Stomach (tissue), 9 donors: ENCODE measurements around the gene GREM1. TPM values are rescaled to one million over a fixed set of nuclear protein-coding genes. Genes with fewer than 3 reads are reported as not detected.

ENCODE experiments used
- DNase-seq, 2 donors: peaks; one replicate each; pipeline versions ENCODE4 v3.0.0 to v3.0.0-alpha.2; 2013 to 2019
- H3K27ac ChIP-seq, 5 donors: fragments of 200-600 bp in 4 of 5; sonication (generic) in 4 of 5; one replicate each; pipeline ENCODE4 v1.5.1; 2013 to 2019; ENCODE audit warnings: mild to moderate bottlenecking in 1 of 5, moderate library complexity in 1 of 5
- H3K27me3 ChIP-seq, 3 donors: fragments of 200-600 bp; sonication (generic); one replicate each; pipeline ENCODE4 v1.5.1; 2017 to 2019; ENCODE audit warnings: mixed run types in 1 of 3
- H3K36me3 ChIP-seq, 4 donors: fragments of 200-600 bp; sonication (generic); 1 replicate in 3 of 4; 2 replicates in 1 of 4; pipeline ENCODE4 v1.5.1; 2016 to 2019
- H3K4me1 ChIP-seq, 4 donors: fragments of 200-600 bp; sonication (generic); one replicate each; pipeline ENCODE4 v1.5.1; 2016 to 2019
- H3K4me3 ChIP-seq, 4 donors: fragments of 200-600 bp; sonication (generic) in 3 of 4; one replicate each; pipeline ENCODE4 v1.5.1; 2016 to 2019; ENCODE audit warnings: mild to moderate bottlenecking in 1 of 4
- H3K9me3 ChIP-seq, 4 donors: fragments of 200-600 bp; sonication (generic); one replicate each; pipeline ENCODE4 v1.5.1; 2016 to 2019
- EP300 ChIP-seq: sonication (generic); formaldehyde crosslinking; IDR thresholded peaks from one replicate; pipeline ENCODE4 v1.6.1; 2017; ENCODE audit warnings: antibody characterized with exemption
- POLR2A ChIP-seq, 4 donors: fragments of 450-650 bp; IDR thresholded peaks; one replicate each; pipeline ENCODE4 v1.6.1; 2016; ENCODE audit warnings: antibody characterized with exemption in 4 of 4, control low read depth in 2 of 4, mild to moderate bottlenecking in 1 of 4, moderate library complexity in 1 of 4
- POLR2AphosphoS5 ChIP-seq, 3 donors: sonication (generic); formaldehyde crosslinking; IDR thresholded peaks; one replicate each; pipeline ENCODE4 v1.6.1; 2016; ENCODE audit warnings: antibody characterized with exemption in 3 of 3
- WGBS, 5 donors: extraction: QIAGEN DNeasy Blood & Tissue Kit in 3 of 5; methylation state at CpG; one replicate each; pipeline versions ENCODE4 v1.1.5 to v1.1.7; 2013 to 2018; 5-methylcytosine and 5-hydroxymethylcytosine counted together
- intact Hi-C: fragments of 100-400 bp; cut with DNase I; formaldehyde crosslinking; loops from one replicate; pipeline ENCODE4 v1.15.1; 2023; ENCODE audit warnings: low total_unique reads
- polyA plus RNA-seq, 3 donors: library from polyadenylated mRNA; stranded (reverse); fragments of 200-250 nt; gene quantifications; one replicate each; pipeline ENCODE4 v1.2.3, GENCODE V29; 2013
- total RNA-seq, 5 donors: library from RNA; depleted of rRNA; stranded (reverse); fragments of >200 nt; gene quantifications; one replicate each; pipeline versions ENCODE4 v1.1.0 to v1.2.3, GENCODE V29; 2014 to 2016
- TF ChIP-seq, protein P1 (sequence below), 7 experiments: fragments of 450-650 bp in 4 of 7; fragments of 200-600 bp in 3 of 7; sonication (generic) in 3 of 7; IDR thresholded peaks; one replicate each; pipeline ENCODE4 v1.5.1; 2016 to 2019; ENCODE audit warnings: antibody characterized with exemption in 7 of 7, control low read depth in 2 of 7, mild to moderate bottlenecking in 1 of 7
- donor health status: healthy with polysubstance abuse.
- donor health status: Bipolar disorder and iron deficiency.
- donor health status: healthy.

GREM1 gene
- total and polyA plus RNA-seq, 8 donors = 4.0 to 50.0 (median 13.8) TPM

GRCh38 chr15:32690941-32691688, 26.7 kb upstream of the GREM1 start:
- DNase-seq = no peak
- Histone ChIP-seq H3K27ac (no peak overlapping the region), H3K4me3 (no peak overlapping the region), H3K27me3 (peaks cover 0 to 4% (median 0%) of the 10 kb centered on the region in 3 donors), H3K4me1 (no peaks in the 10 kb centered on the region), H3K9me3 (no peaks in the 10 kb centered on the region), H3K36me3 (no peaks in the 10 kb centered on the region)
- WGBS, 5 donors = 59 to 76% (median 75%) methylated on average over 8 of the region's 8 CpGs
- TF ChIP-seq, protein P1, sequence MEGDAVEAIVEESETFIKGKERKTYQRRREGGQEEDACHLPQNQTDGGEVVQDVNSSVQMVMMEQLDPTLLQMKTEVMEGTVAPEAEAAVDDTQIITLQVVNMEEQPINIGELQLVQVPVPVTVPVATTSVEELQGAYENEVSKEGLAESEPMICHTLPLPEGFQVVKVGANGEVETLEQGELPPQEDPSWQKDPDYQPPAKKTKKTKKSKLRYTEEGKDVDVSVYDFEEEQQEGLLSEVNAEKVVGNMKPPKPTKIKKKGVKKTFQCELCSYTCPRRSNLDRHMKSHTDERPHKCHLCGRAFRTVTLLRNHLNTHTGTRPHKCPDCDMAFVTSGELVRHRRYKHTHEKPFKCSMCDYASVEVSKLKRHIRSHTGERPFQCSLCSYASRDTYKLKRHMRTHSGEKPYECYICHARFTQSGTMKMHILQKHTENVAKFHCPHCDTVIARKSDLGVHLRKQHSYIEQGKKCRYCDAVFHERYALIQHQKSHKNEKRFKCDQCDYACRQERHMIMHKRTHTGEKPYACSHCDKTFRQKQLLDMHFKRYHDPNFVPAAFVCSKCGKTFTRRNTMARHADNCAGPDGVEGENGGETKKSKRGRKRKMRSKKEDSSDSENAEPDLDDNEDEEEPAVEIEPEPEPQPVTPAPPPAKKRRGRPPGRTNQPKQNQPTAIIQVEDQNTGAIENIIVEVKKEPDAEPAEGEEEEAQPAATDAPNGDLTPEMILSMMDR (IDR thresholded peaks at IDR 0.05) = no peak
- no peak for TF ChIP-seq EP300
- no peak for TF ChIP-seq POLR2AphosphoS5 (IDR thresholded peaks at IDR 0.05)
- TF ChIP-seq POLR2A (IDR thresholded peaks at IDR 0.05) = no peak
- intact Hi-C loops = no loop called here

DNA sequence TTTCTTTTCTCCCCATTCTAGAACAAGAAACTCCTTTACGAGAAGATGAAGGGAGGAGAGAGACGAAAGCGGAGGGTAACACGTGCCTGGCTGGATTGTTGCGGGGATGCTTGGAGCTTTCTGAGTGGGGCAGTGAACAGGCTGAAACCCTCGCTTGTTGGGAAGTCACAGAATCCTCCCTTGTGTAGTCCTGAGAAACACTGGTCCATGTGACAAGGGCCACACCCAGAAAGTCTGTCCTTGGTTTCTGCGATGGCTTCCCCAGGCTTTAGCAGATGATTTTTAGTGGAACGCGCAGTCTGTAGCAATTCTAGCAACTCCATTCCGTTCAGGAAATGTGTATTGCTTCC, 26.1 kb upstream of the GREM1 start:
- Histone ChIP-seq H3K27me3 (peaks cover 0 to 4% (median 0%) of the 10 kb centered on the region in 3 donors), H3K9me3 (no peaks in the 10 kb centered on the region), H3K36me3 (no peaks in the 10 kb centered on the region), H3K4me1 (no peaks in the 10 kb centered on the region), H3K27ac (no peak overlapping the region), H3K4me3 (no peak overlapping the region)
- TF ChIP-seq EP300 (no peak), POLR2AphosphoS5 (IDR thresholded peaks at IDR 0.05) (no peak), POLR2A (IDR thresholded peaks at IDR 0.05) (no peak)
- TF ChIP-seq, protein P1 (IDR thresholded peaks at IDR 0.05) = no peak
- intact Hi-C loops = no loop called here
- WGBS, 5 donors = 91 to 94% (median 92%) methylated on average over 10 of the region's 10 CpGs
- DNase-seq = no peak

- H3K27ac ChIP-seq = no peak overlapping the region
- no peak for DNase-seq
- no peaks in the 10 kb centered on the region for H3K9me3 ChIP-seq
- TF ChIP-seq EP300 (no peak), POLR2AphosphoS5 (IDR thresholded peaks at IDR 0.05) (no peak), POLR2A (IDR thresholded peaks at IDR 0.05) (no peak)
- TF ChIP-seq, protein P1 (IDR thresholded peaks at IDR 0.05) = no peak
- H3K4me3 ChIP-seq = no peak overlapping the region
- 85 to 94% (median 92%) methylated on average over 2 of the region's 2 CpGs for WGBS, 5 donors
- H3K36me3 ChIP-seq = no peaks in the 10 kb centered on the region
- no peaks in the 10 kb centered on the region for H3K4me1 ChIP-seq
- intact Hi-C loops = no loop called here
- H3K27me3 ChIP-seq = peaks cover 0 to 4% (median 0%) of the 10 kb centered on the region in 3 donors
Measured at GRCh38 chr15:32692286-32692685, 25.5 kb upstream of the GREM1 start.

DNA sequence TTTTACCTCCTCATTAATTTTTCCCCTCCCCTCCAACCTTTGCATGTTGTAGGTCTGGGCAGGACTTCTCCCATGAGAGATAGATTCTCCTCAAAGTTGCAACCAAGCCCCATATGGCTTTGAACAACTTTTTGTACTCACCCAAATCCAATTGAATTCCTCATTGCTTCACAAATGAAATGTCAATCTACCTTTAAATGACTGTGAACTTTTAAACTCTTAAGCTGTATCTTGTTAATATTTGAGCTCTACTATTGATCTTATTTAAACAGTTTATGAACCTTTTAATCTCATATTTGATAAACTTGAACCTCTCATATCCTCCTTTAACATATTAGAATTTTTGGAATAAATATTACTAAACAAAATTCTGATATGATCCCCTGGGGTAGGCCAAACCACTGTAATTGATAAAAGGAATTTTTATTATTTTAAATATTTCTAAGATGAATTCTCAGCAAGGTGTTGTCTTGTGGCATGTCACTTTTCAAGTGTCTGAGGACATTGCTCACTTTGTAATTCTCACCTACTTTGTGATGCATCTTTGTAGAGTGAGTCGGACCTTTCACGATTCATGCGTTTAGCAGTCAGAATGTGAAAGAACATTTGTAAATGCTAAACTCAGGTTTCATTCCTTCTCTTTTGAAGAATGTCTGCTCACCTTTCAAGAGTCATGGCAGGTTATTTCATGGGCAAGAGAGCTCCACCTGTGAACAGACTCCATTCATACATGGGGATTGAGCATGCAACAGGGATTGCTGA, 23.4 kb upstream of the GREM1 start:
- Histone ChIP-seq H3K27me3 (peaks cover 0 to 4% (median 0%) of the 10 kb centered on the region in 3 donors), H3K4me3 (no peak overlapping the region), H3K36me3 (no peaks in the 10 kb centered on the region), H3K9me3 (no peaks in the 10 kb centered on the region), H3K27ac (no peak overlapping the region), H3K4me1 (no peaks in the 10 kb centered on the region)
- intact Hi-C loops = no loop called here
- no peak for DNase-seq
- 74 to 85% (median 76%) methylated on average over 3 of the region's 3 CpGs for WGBS, 5 donors
- no peak for TF ChIP-seq POLR2AphosphoS5 (IDR thresholded peaks at IDR 0.05)
